Panc1 (cell line): ENCODE results near the gene CNNM2. TPM values are rescaled to one million over a fixed set of nuclear protein-coding genes. Genes with fewer than 3 reads are reported as not detected.

Experiments used
- ATAC-seq: fragments of 200-7000 bp; cut with Tn5 transposase; 2 replicates; pipeline ENCODE4 v1.9.1; 2020; ENCODE audit warnings: mild to moderate bottlenecking, moderate library complexity
- BruUV-seq: library from RNA; stranded (reverse); fragments of 400-500 nt; replicated peaks from 2 replicates; lab custom pipeline; 2021; lab: Mats Ljungman, UMichigan
- CTCF ChIA-PET: fragments of 300-600 bp; sonication (Branson Sonifier 250); formaldehyde crosslinking; loops from one replicate; lab custom pipeline; 2022; ENCODE audit warnings: antibody characterized with exemption; lab: Charles Lee
- POLR2A ChIA-PET: fragments of 300-600 bp; sonication (Branson Sonifier 250); formaldehyde crosslinking; loops from one replicate; lab custom pipeline; 2022; ENCODE audit warnings: antibody characterized with exemption; lab: Charles Lee
- DNase-seq: peaks from one replicate; pipeline ENCODE4 v3.0.0-alpha.2; 2010; ENCODE audit warnings: low read depth, low spot score
- H3K27ac ChIP-seq: 2 replicates; pipeline ENCODE4 v1.5.1; 2011; ENCODE audit warnings: mild to moderate bottlenecking, low read length, inconsistent platforms
- H3K27me3 ChIP-seq: fragments of 200-500 bp; sonication (Bioruptor generic); 2 replicates; pipeline ENCODE4 v1.6.0; 2014; ENCODE audit warnings: low read length, inconsistent platforms; ENCODE audit not compliant: control insufficient read depth, insufficient read depth
- H3K36me3 ChIP-seq: fragments of 200-500 bp; sonication (Bioruptor generic); 2 replicates; pipeline ENCODE4 v1.5.1; 2014; ENCODE audit warnings: inconsistent platforms, mild to moderate bottlenecking, low read length, moderate library complexity; ENCODE audit not compliant: control insufficient read depth, insufficient read depth
- H3K4me1 ChIP-seq: 2 replicates; pipeline ENCODE4 v1.5.1; 2011; ENCODE audit warnings: inconsistent platforms, mild to moderate bottlenecking, low read length, moderate library complexity; ENCODE audit not compliant: control insufficient read depth, insufficient read depth
- H3K4me3 ChIP-seq, 2 experiments: 2 replicates each; pipeline ENCODE4 v1.5.1; 2011 to 2012; ENCODE audit warnings: low read depth in 2 of 2, low read length in 2 of 2, mild to moderate bottlenecking in 2 of 2, inconsistent platforms in 1 of 2, moderate library complexity in 1 of 2
- H3K9me3 ChIP-seq: fragments of 200-500 bp; sonication (Bioruptor generic); 2 replicates; pipeline ENCODE4 v1.5.1; 2014; ENCODE audit warnings: low read depth, mild to moderate bottlenecking, inconsistent platforms, low read length, moderate library complexity; ENCODE audit not compliant: control insufficient read depth, insufficient read depth
- CTCF ChIP-seq: fragments of 450-650 bp; IDR thresholded peaks from 2 replicates; pipeline ENCODE4 v1.5.1; 2017; ENCODE audit warnings: mild to moderate bottlenecking
- POLR2AphosphoS5 ChIP-seq: IDR thresholded peaks from 2 replicates; pipeline ENCODE4 v1.6.1; 2012; ENCODE audit warnings: mild to moderate bottlenecking, low read depth, low read length, moderate library complexity
- REST ChIP-seq, 2 experiments: IDR thresholded peaks; 2 replicates each; pipeline ENCODE4 v1.6.1; 2011 to 2012; ENCODE audit warnings: low read depth in 2 of 2, control low read depth in 1 of 2, low read length in 1 of 2, mild to moderate bottlenecking in 1 of 2, moderate library complexity in 1 of 2; ENCODE audit not compliant: insufficient read depth in 1 of 2
- SIN3A ChIP-seq: IDR thresholded peaks from 2 replicates; pipeline ENCODE4 v1.6.1; 2012; ENCODE audit warnings: low read depth, mild to moderate bottlenecking, low read length, moderate library complexity, borderline replicate concordance; ENCODE audit not compliant: insufficient read depth
- TCF7L2 ChIP-seq: IDR thresholded peaks from 2 replicates; pipeline ENCODE4 v1.6.1; 2011; ENCODE audit warnings: mild to moderate bottlenecking, low read depth, low read length, inconsistent platforms
- in situ Hi-C: cut with HindIII; loops from 2 replicates; pipeline ENCODE4 v1.10.0; 2016; ENCODE audit warnings: low sequenced_read_pairs, low pct_unique_long_range_greater_than_20kb
- intact Hi-C: fragments of 100-400 bp; cut with micrococcal nuclease; formaldehyde crosslinking; loops from one replicate; pipeline ENCODE4 v1.10.0; 2022; ENCODE audit not compliant: unreplicated experiment
- total RNA-seq: library from RNA; stranded (reverse); gene quantifications from one replicate; pipeline ENCODE4 v1.2.1, GENCODE V29; 2021; ENCODE audit not compliant: unreplicated experiment

Gene CNNM2
- total RNA-seq, 1 experiment from 2014 or later: 27.1 TPM

GRCh38 chr10:102984086-102984485 is 66.0 kb downstream of the CNNM2 start:
- Histone ChIP-seq H3K27me3 (no peaks in the 10 kb centered on the region), H3K27ac (no peak overlapping the region), H3K4me1 (peaks cover 12% of the 10 kb centered on the region), H3K4me3 (no peak overlapping the region), H3K36me3 (no peaks in the 10 kb centered on the region), H3K9me3 (no peaks in the 10 kb centered on the region)
- POLR2A ChIA-PET: interaction anchor here (0.6 kb wide), 1 partner anchor 271 kb away, joined by 9 read pairs; no protein-coding TSS in a partner anchor
- BruUV-seq: no TSS peak
- DNase-seq: no peak
- CTCF ChIA-PET: no interaction called here
- ATAC-seq: no peak
- TF ChIP-seq POLR2AphosphoS5 (no peak), SIN3A (no peak), REST (IDR thresholded peaks at IDR 0.05; ENCODE audit: insufficient read depth in 1 of 2, low read depth in 2 of 2, low read length in 1 of 2) (no peak), CTCF (no peak), TCF7L2 (no peak)
- in situ Hi-C loops: no loop called here
- intact Hi-C loops: no loop called here

- ATAC-seq (no peak), DNase-seq (no peak)
- CTCF ChIA-PET: no interaction called here
- Histone ChIP-seq H3K27me3 (no peaks in the 10 kb centered on the region), H3K9me3 (no peaks in the 10 kb centered on the region), H3K27ac (no peak overlapping the region), H3K4me3 (no peak overlapping the region), H3K36me3 (no peaks in the 10 kb centered on the region), H3K4me1 (peaks cover 12% of the 10 kb centered on the region)
- POLR2A ChIA-PET: no interaction called here
- no TSS peak for BruUV-seq
- in situ Hi-C loops (no loop called here), intact Hi-C loops (no loop called here)
- TF ChIP-seq REST (IDR thresholded peaks at IDR 0.05; ENCODE audit: insufficient read depth in 1 of 2, low read depth in 2 of 2, low read length in 1 of 2) (no peak), SIN3A (no peak), TCF7L2 (no peak), CTCF (no peak), POLR2AphosphoS5 (no peak)
These were observed 67.7 kb downstream of the CNNM2 start for GRCh38 chr10:102985811-102986210.
